OCI-LY7 (cell line): ENCODE results near the gene NCOA3. TPM values are rescaled to one million over a fixed set of nuclear protein-coding genes. Genes with fewer than 3 reads are reported as not detected.

ENCODE experiments used
- BruUV-seq: library from RNA; stranded (reverse); fragments of 400-500 nt; replicated peaks from 2 replicates; lab custom pipeline; 2021; lab: Mats Ljungman, UMichigan
- CTCF ChIA-PET: fragments of 300-600 bp; sonication (Branson Sonifier 250); formaldehyde crosslinking; loops from one replicate; lab custom pipeline; 2022; ENCODE audit warnings: antibody characterized with exemption; ENCODE audit not compliant: unreplicated experiment; lab: Charles Lee
- POLR2A ChIA-PET: fragments of 300-600 bp; sonication (Branson Sonifier 250); formaldehyde crosslinking; loops from one replicate; lab custom pipeline; 2022; ENCODE audit warnings: antibody characterized with exemption; lab: Charles Lee
- DNase-seq: peaks from one replicate; pipeline ENCODE4 v3.0.0-alpha.2; 2015; ENCODE audit warnings: low spot score
- H2AFZ ChIP-seq: fragments of 200-600 bp; sonication (generic), shearing (Covaris generic); 2 replicates; pipeline ENCODE4 v1.6.1; 2014; ENCODE audit warnings: mild to moderate bottlenecking, antibody characterized with exemption, low read length, moderate library complexity
- H3K27ac ChIP-seq: fragments of 200-600 bp; sonication (generic); 2 replicates; pipeline ENCODE4 v1.5.1; 2014; ENCODE audit warnings: mixed run types, low read depth, mild to moderate bottlenecking, moderate library complexity, low read length, inconsistent platforms; ENCODE audit not compliant: poor library complexity, severe bottlenecking
- H3K36me3 ChIP-seq: fragments of 200-600 bp; sonication (generic); 2 replicates; pipeline ENCODE4 v1.6.1; 2014; ENCODE audit warnings: mild to moderate bottlenecking, antibody characterized with exemption, low read length, moderate library complexity, mixed read lengths; ENCODE audit not compliant: insufficient read depth
- H3K4me1 ChIP-seq: fragments of 200-600 bp; sonication (generic); 2 replicates; pipeline ENCODE4 v1.5.1; 2014; ENCODE audit warnings: mild to moderate bottlenecking, low read length; ENCODE audit not compliant: insufficient read depth, poor library complexity, severe bottlenecking
- H3K4me2 ChIP-seq: fragments of 200-600 bp; sonication (generic); 2 replicates; pipeline ENCODE4 v1.6.1; 2014; ENCODE audit warnings: mild to moderate bottlenecking, low read length
- H3K4me3 ChIP-seq: fragments of 200-600 bp; sonication (generic); 2 replicates; pipeline ENCODE4 v1.5.1; 2014; ENCODE audit warnings: mild to moderate bottlenecking, low read depth, low read length; ENCODE audit not compliant: poor library complexity, severe bottlenecking
- H3K79me2 ChIP-seq: fragments of 200-600 bp; sonication (generic); 2 replicates; pipeline ENCODE4 v1.6.1; 2016; ENCODE audit warnings: low read depth, mild to moderate bottlenecking, low read length, moderate library complexity, mixed read lengths; ENCODE audit not compliant: insufficient read depth
- H3K9me2 ChIP-seq: fragments of 200-600 bp; sonication (generic); 2 replicates; pipeline ENCODE4 v1.6.1; 2016; ENCODE audit warnings: mild to moderate bottlenecking, low read length, mixed read lengths; ENCODE audit not compliant: insufficient read depth
- H3K9me3 ChIP-seq: fragments of 200-600 bp; sonication (generic); 2 replicates; pipeline ENCODE4 v1.6.1; 2014; ENCODE audit warnings: mild to moderate bottlenecking, mixed run types, low read length, mixed read lengths
- H4K20me1 ChIP-seq: fragments of 200-600 bp; sonication (generic); 2 replicates; pipeline ENCODE4 v1.6.1; 2014; ENCODE audit warnings: mild to moderate bottlenecking, antibody characterized with exemption, low read length, moderate library complexity, mixed read lengths; ENCODE audit not compliant: insufficient read depth
- EZH2phosphoT487 ChIP-seq: fragments of 200-600 bp; sonication (generic); IDR thresholded peaks from 2 replicates; pipeline ENCODE4 v1.6.1; 2018; ENCODE audit warnings: low read depth, borderline replicate concordance, mild to moderate bottlenecking, mixed run types, antibody characterized with exemption, low read length, moderate library complexity, mixed read lengths
- intact Hi-C: fragments of 100-400 bp; cut with micrococcal nuclease; formaldehyde crosslinking; loops from one replicate; pipeline ENCODE4 v1.10.0; 2022; ENCODE audit not compliant: unreplicated experiment
- total RNA-seq, 2 experiments: library from RNA; depleted of rRNA in 1 of 2; stranded (reverse); fragments of >200 nt in 1 of 2; shearing (Covaris generic) in 1 of 2; gene quantifications; 2 replicates each; pipeline ENCODE4 v1.2.3, GENCODE V29; 2014 to 2022
- TF ChIP-seq, protein P1 (sequence below): fragments of 200-600 bp; sonication (generic); conservative IDR thresholded peaks from 2 replicates; pipeline ENCODE4 v1.5.1; 2014; ENCODE audit warnings: mild to moderate bottlenecking, antibody characterized with exemption, low read length, moderate library complexity, mixed read lengths

Gene NCOA3
- total RNA-seq, 2 experiments from 2014 or later = 50.5 to 75.6 TPM

DNA sequence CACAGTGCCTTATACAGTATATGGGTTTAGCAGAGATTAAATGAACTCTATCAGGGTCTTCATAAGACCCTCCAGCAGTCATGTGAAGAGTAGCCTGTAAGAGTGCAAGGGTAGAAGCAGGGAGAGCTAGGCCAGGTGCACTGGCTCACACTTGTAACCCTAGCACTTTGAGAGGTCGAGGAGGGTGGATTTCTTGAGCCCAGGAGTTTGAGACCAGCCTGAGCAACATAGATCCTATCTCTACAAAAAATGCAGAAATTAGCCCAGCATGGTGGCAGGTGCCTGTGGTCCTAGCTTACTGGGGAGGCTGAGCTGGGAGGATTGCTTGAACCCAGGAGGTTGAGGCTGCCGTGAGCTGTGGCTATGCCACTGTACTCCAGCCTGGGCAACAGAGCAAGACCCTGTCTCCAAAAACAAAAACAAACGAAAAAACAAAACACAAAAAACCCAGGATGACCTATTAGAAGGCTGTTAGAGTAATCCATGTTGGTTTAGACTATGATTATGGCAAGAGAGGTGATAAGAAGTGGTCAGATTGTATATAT is 31.9 kb downstream of the NCOA3 start:
- H3K9me3 ChIP-seq = no peaks in the 10 kb centered on the region
- POLR2A ChIA-PET = interaction anchor here (0.5 to 0.7 kb wide), 2 partner anchors 14 to 95 kb away, joined by 4 to 5 read pairs; no protein-coding TSS in a partner anchor
- H3K36me3 ChIP-seq = peaks cover 67% of the 10 kb centered on the region
- peaks cover 64% of the 10 kb centered on the region for H3K4me1 ChIP-seq
- no TSS peak for BruUV-seq
- CTCF ChIA-PET = no interaction called here
- peaks cover 100% of the 10 kb centered on the region for H3K79me2 ChIP-seq
- peak overlapping the region; percentile 1; the same call in 1 of the 2 replicates for H3K4me2 ChIP-seq
- no peak for DNase-seq
- intact Hi-C loops = no loop called here
- H4K20me1 ChIP-seq = peaks cover 13% of the 10 kb centered on the region; the same call in 1 of the 2 replicates
- TF ChIP-seq, protein P1, sequence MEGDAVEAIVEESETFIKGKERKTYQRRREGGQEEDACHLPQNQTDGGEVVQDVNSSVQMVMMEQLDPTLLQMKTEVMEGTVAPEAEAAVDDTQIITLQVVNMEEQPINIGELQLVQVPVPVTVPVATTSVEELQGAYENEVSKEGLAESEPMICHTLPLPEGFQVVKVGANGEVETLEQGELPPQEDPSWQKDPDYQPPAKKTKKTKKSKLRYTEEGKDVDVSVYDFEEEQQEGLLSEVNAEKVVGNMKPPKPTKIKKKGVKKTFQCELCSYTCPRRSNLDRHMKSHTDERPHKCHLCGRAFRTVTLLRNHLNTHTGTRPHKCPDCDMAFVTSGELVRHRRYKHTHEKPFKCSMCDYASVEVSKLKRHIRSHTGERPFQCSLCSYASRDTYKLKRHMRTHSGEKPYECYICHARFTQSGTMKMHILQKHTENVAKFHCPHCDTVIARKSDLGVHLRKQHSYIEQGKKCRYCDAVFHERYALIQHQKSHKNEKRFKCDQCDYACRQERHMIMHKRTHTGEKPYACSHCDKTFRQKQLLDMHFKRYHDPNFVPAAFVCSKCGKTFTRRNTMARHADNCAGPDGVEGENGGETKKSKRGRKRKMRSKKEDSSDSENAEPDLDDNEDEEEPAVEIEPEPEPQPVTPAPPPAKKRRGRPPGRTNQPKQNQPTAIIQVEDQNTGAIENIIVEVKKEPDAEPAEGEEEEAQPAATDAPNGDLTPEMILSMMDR = no peak
- TF ChIP-seq EZH2phosphoT487 = no peak
- no peaks in the 10 kb centered on the region for H3K9me2 ChIP-seq
- H2AFZ ChIP-seq = no peak overlapping the region
- H3K27ac ChIP-seq = peak overlapping the region; percentile 19
- no peak overlapping the region for H3K4me3 ChIP-seq

DNA sequence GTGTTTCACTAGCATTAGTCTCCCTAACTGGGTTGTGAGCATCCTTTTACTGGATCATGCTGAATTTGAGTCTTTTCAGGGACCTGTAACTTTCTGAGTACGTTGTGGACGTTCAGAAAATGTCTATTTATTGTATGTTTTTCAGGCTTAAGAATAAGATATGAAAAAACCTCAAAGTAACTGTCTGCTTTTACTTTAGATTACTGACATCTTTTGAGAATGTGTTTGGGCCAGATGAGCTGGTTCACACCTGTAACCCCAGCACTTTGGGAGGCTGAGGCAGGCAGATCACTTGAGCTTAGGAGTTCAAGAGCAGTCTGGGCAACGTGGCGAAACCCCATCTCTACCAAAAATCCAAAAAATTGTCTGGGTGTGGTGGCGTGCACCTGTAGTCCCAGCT is 32.7 kb downstream of the NCOA3 start:
- no peak overlapping the region for H3K4me3 ChIP-seq
- H2AFZ ChIP-seq = no peak overlapping the region
- no peak for TF ChIP-seq EZH2phosphoT487
- TF ChIP-seq, protein P1 = no peak
- H3K4me1 ChIP-seq = peaks cover 71% of the 10 kb centered on the region
- no peak for DNase-seq
- peak overlapping the region; percentile 3 for H3K27ac ChIP-seq
- H3K36me3 ChIP-seq = peaks cover 70% of the 10 kb centered on the region
- H3K9me3 ChIP-seq = no peaks in the 10 kb centered on the region
- H3K4me2 ChIP-seq = no peak overlapping the region
- BruUV-seq = no TSS peak
- intact Hi-C loops = no loop called here
- CTCF ChIA-PET = no interaction called here
- peaks cover 21% of the 10 kb centered on the region; the same call in 1 of the 2 replicates for H4K20me1 ChIP-seq
- H3K9me2 ChIP-seq = no peaks in the 10 kb centered on the region
- POLR2A ChIA-PET = interaction anchor here (0.8 kb wide), 2 partner anchors 21 to 30 kb away, joined by 3 to 4 read pairs; no protein-coding TSS in a partner anchor
- H3K79me2 ChIP-seq = peaks cover 100% of the 10 kb centered on the region

DNA sequence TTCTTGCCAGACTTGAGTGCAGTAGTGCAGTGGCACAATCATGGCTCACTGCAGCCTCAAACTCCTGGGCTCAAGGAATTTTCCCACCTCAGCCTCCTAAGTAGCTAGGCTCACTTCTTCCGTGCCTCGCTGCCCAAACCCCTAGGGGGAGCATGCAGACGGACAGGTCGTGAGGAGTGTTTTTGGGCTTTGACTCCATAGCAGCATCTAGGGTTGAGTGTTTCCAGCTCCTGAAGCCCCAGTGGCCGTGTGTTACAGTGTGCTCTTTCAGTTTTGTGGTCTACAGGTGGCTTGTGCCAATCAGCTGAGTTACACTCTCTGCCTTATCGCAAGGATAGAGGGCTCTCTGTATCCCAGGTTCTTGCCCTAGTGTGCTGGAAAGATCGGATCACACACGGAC is 33.4 kb downstream of the NCOA3 start:
- Histone ChIP-seq H3K9me3 (no peaks in the 10 kb centered on the region), H3K36me3 (peaks cover 70% of the 10 kb centered on the region), H3K4me2 (0 out of 2 replicates have a peak overlapping the region, but pooled peaks have one; percentile 14), H3K9me2 (no peaks in the 10 kb centered on the region), H3K27ac (no peak overlapping the region), H3K79me2 (peaks cover 100% of the 10 kb centered on the region), H2AFZ (no peak overlapping the region), H3K4me1 (peaks cover 77% of the 10 kb centered on the region), H3K4me3 (no peak overlapping the region), H4K20me1 (peaks cover 23% of the 10 kb centered on the region; the same call in 1 of the 2 replicates)
- BruUV-seq = no TSS peak
- peak; percentile 60 for DNase-seq
- TF ChIP-seq, protein P1 = peak; percentile 72
- no peak for TF ChIP-seq EZH2phosphoT487
- CTCF ChIA-PET = interaction anchor here (0.6 kb wide), 1 partner anchor 10 kb away, joined by 3 read pairs; no protein-coding TSS in a partner anchor
- POLR2A ChIA-PET = interaction anchor here (0.7 to 0.8 kb wide), 3 partner anchors 22 to 65 kb away, joined by 3 to 4 read pairs (median 3); no protein-coding TSS in a partner anchor
- intact Hi-C loops = no loop called here
